AG09319 (cell line): Measurements from ENCODE around the gene ZDHHC11.

Source experiments
- DNase-seq: peaks from one replicate; pipeline ENCODE4 v3.0.0-alpha.2; 2010; ENCODE audit warnings: low read depth; ENCODE audit errors: extremely low read depth
- TF ChIP-seq, protein P1 (sequence below): IDR thresholded peaks from 2 replicates; pipeline ENCODE4 v1.5.1; 2011; ENCODE audit warnings: low read depth, mild to moderate bottlenecking, inconsistent platforms, low read length, moderate library complexity

ZDHHC11 gene

DNA sequence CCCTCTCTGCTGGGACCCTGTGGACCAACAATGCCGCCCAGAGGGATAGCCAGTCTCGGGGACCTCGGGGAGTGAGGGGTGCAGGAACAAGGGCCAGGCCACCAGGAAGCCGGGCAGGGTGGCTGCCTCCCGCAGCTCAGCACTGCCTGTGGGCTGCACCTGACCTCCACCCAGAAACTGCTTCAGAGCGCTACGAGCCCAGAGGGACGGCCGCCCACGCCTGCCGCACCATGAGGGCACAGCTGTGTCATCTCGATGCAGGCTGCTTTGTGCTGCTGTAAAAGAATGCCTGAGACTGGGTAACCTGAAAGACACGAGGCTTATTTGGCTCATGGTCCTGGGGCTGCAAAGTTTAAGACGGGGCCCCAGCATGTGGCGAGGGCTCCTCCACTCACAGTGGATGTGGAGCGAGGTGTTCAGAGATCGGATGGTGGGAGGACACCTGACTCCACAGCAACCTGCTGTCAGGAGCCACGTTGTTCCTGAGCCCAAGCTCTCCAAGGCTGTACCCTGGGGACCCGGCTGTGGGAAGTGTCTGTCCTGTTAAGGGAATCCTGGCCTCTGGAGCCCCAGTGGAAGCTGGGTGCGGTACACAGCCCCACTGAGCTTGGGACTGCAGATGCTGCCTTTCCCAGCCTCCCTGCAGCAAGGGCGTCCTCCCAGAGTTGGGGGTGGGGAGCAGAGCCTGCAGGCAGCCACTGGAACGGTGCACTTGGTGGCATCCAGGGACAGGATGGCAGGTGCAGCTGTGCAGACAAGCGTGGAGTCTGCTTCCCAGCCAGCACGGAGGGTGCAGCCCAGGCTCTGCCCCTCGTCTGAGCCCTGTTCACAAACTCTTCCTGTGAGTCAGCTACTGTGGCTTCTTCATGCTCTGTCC, 11.8 kb upstream of the ZDHHC11 start:
- no peak for DNase-seq
- TF ChIP-seq, protein P1, sequence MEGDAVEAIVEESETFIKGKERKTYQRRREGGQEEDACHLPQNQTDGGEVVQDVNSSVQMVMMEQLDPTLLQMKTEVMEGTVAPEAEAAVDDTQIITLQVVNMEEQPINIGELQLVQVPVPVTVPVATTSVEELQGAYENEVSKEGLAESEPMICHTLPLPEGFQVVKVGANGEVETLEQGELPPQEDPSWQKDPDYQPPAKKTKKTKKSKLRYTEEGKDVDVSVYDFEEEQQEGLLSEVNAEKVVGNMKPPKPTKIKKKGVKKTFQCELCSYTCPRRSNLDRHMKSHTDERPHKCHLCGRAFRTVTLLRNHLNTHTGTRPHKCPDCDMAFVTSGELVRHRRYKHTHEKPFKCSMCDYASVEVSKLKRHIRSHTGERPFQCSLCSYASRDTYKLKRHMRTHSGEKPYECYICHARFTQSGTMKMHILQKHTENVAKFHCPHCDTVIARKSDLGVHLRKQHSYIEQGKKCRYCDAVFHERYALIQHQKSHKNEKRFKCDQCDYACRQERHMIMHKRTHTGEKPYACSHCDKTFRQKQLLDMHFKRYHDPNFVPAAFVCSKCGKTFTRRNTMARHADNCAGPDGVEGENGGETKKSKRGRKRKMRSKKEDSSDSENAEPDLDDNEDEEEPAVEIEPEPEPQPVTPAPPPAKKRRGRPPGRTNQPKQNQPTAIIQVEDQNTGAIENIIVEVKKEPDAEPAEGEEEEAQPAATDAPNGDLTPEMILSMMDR: no peak

DNA sequence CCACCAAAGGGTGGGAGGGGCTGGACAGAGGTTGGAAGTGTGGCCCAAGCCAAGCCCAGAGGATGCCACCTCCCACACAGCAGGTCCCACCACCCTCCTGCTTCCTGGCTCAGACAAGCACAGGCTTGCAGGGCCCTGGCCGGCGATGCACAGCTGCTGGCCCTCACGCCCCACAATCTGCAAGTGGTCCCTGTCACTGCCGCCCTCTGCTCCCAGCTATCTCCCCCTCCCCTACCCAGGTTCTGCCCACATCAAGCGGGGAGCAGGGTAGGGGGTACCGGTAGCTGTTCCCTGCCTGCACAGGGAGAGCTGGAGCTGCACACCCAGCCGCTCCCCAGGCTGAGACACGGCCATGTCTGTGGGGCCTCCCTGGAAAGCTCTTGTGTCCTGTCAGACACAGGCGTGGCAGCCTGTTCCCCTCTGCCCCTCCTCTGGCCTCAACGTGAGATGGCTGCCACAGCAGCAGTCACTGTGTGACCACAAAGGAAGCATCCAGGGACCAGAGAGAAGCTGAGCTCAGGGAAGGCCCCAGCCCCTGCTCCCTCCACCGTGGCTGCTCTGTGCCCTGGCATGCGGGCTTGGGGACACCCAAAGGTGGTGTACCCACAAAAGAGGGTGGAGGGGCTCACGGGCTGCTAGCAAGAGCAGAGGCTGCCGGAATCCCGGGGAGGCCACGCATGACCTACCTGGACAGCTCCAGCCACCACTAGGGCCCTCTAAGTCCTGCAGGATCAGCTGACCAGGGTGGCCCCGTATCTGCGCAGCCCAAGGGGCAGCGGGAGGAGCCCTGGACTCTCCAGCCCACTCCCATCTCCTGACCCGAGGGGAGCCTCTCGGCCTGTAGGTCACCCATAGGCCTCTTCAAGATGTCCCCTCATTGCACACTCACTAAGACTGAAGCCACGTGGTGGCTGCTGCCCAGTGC, 10.9 kb upstream of the ZDHHC11 start:
- DNase-seq: no peak
- TF ChIP-seq, protein P1: no peak

DNA sequence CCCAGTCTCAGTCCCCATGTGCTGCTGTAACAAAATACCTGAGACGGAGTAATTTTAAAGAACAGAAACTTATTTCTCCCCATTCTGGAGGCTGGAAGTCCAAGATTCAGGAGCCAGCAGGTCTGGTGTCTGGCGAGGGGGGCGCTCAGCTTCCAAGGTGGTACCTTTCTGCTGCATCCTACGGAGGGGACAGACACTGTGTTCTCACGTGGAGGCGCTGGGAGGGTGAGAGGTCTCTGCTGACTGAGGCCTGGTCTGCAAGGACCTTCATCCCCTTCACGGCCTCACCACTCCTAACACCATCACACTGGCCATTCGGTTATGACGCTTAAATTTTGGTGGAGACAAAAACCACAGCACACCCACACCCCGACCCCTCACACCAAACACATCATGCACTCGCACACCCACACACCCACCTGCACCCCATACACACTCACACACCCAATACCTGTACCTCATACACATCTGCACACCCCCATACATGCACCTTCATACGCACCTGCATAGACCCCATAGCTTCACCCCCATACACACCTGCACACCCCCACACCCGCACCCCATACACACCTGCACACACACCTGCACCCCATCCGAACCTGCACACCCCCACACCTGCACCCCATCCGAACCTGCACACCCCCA, 9.8 kb upstream of the ZDHHC11 start:
- no peak for DNase-seq
- TF ChIP-seq, protein P1: no peak

DNA sequence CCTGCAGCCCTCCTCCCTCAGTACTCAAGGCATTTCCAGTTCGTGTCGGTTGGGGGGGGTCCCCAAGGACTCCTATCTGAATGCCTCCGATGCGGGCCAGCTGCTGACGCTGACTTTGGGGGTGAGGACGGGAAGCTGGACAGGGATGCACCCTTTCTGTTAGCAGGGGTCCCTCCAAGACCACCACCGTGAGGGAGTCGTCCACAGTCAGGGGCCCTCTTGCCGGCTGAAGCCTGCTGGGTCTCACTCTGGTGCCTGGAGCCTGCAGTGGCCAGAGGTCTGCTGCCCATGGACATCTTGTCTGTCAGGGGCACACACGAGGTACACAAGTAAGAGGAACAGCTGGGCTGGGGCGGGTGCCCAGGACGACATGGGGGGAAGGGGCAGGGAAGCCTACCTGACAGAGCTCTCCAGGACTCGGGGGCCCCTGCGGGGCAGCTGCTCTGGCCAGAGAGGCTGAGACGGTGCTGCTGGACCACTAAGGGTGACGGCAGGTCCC, 9.1 kb upstream of the ZDHHC11 start:
- no peak for DNase-seq
- TF ChIP-seq, protein P1: no peak

DNA sequence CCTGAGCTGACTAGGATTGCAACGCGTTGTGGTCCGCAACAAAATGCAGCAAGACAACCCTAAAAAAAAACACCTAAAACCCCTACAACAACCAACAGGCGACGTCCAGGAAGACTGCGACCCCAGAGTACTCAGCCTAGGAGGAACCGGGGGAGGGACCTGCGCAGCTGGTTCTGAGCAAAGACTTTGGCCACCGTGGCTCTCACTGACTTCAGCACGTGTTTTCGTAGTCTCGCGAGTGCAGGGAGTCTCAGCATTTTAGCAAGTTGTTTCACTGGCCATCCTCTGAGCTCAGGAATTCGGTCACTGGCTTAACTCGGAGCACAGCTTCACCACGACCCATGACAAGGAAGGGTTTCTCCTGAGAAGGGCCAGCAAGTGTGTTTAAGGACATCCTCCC, 8.6 kb upstream of the ZDHHC11 start:
- TF ChIP-seq, protein P1: no peak

DNA sequence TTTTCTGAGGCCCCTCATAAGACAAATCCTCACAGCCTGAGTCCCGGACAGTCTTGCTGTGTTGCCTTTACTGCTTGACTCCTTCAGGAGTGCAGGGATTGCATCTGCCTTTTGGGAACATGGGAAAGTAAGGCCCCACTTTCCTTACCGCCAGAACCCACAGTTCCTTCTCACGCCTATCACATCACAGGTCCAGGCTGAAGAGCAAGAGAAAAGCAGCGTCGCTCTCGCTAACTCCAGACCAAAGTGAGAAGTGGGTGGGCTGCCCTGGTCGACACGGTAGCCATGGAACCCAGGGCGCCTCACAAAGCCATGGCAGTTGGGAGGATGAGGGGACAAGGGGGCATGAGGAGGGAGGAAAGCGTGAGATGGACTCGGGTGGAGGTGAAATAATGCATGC, 7.9 kb upstream of the ZDHHC11 start:
- DNase-seq: no peak
- TF ChIP-seq, protein P1: no peak

More for the DNA sequence above, 8.6 kb upstream of the ZDHHC11 start:
- DNase-seq: no peak
